ENCODE data around the gene XRCC5. TPM values are rescaled to one million over a fixed set of nuclear protein-coding genes. Genes with fewer than 3 reads are reported as not detected.

The XRCC5 gene
- total RNA-seq, 1 experiment from 2014 or later: 424 TPM

DNA sequence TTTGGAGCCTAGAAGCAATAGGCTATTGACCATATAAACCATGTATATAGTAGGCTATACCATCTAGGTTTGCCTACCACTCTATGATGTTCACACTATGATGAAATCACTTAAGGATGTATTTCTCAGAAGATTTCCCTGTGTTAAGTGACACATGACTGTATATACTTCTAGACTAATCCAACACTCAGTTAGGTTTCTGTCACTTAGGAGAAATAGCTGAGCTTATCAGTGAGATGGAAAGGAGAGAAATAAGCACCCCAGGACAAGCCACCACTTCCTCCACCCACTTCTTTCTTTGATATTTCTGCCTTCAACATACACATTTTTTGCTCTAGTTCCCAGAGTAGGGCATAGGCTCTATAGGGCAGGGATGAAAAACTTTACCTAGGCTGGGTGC lies 35.4 kb upstream of the XRCC5 start:
- H3K79me2 ChIP-seq (ENCODE audit: insufficient read depth, low read length): no peaks in the 10 kb centered on the region
- no peaks in the 10 kb centered on the region for H4K20me1 ChIP-seq (ENCODE audit: insufficient read depth)
- no peak overlapping the region for H2AFZ ChIP-seq (ENCODE audit: low read depth, low read length, poor library complexity, severe bottlenecking)
- TF ChIP-seq SRF (IDR thresholded peaks at IDR 0.05; ENCODE audit: low read depth): no peak
- no peak overlapping the region for H3K4me3 ChIP-seq (replicated peaks in 1 of 2; ENCODE audit: low read depth in 1 of 2, low read length in 2 of 2)
- H3K36me3 ChIP-seq (ENCODE audit: control insufficient read depth in 1 of 2, insufficient read depth in 2 of 2, low read length in 2 of 2): no peaks in the 10 kb centered on the region
- intact Hi-C loops (cut with micrococcal nuclease): no loop called here
- H3K4me1 ChIP-seq (ENCODE audit: control insufficient read depth in 1 of 2, insufficient read depth in 2 of 2, low read length in 2 of 2): peaks cover 0 to 5% of the 10 kb centered on the region in 2 experiments; a peak in 2 of 4 replicates
- no peaks in the 10 kb centered on the region for H3K27me3 ChIP-seq (ENCODE audit: insufficient read depth, low read length)
- ChIA-PET POLR2A (no interaction called here), CTCF (interaction anchor here (0.9 kb wide), 1 partner anchor 41 kb away, joined by 3 read pairs; no protein-coding TSS in a partner anchor), RAD21 (ENCODE audit: low non-redundant PET in 1 of 2, low total read pairs in 2 of 2, uncharacterized antibody in 2 of 2, unreplicated experiment in 2 of 2) (no interaction called here)
- no peaks in the 10 kb centered on the region for H3K9me2 ChIP-seq (ENCODE audit: insufficient read depth)
- DNase-seq (ENCODE audit: low read depth, low spot score): no peak
- H3K4me2 ChIP-seq (ENCODE audit: low read length): no peak overlapping the region
- ATAC-seq: no peak
- H3K9ac ChIP-seq (ENCODE audit: low read length): no peak overlapping the region
- no peaks in the 10 kb centered on the region for H3K9me3 ChIP-seq (ENCODE audit: control insufficient read depth in 1 of 2, insufficient read depth in 1 of 2, low read depth in 1 of 2, low read length in 2 of 2)
- BruUV-seq (replicated peaks): no TSS peak
- no peak overlapping the region for H3K27ac ChIP-seq (ENCODE audit: low read depth, low read length)

GRCh38 chr2:216074380-216074779 lies 34.8 kb upstream of the XRCC5 start:
- Histone ChIP-seq H3K4me2 (ENCODE audit: low read length) (0 out of 2 replicates have a peak overlapping the region, but pooled peaks have one; percentile 8), H3K27me3 (ENCODE audit: insufficient read depth, low read length) (no peaks in the 10 kb centered on the region), H3K9me3 (ENCODE audit: control insufficient read depth in 1 of 2, insufficient read depth in 1 of 2, low read depth in 1 of 2, low read length in 2 of 2) (no peaks in the 10 kb centered on the region), H3K9me2 (ENCODE audit: insufficient read depth) (no peaks in the 10 kb centered on the region), H3K36me3 (ENCODE audit: control insufficient read depth in 1 of 2, insufficient read depth in 2 of 2, low read length in 2 of 2) (no peaks in the 10 kb centered on the region), H4K20me1 (ENCODE audit: insufficient read depth) (no peaks in the 10 kb centered on the region), H3K9ac (ENCODE audit: low read length) (no peak overlapping the region), H3K4me1 (ENCODE audit: control insufficient read depth in 1 of 2, insufficient read depth in 2 of 2, low read length in 2 of 2) (peaks cover 0 to 5% of the 10 kb centered on the region in 2 experiments; a peak in 2 of 4 replicates), H3K27ac (ENCODE audit: low read depth, low read length) (no peak overlapping the region), H3K79me2 (ENCODE audit: insufficient read depth, low read length) (no peaks in the 10 kb centered on the region), H2AFZ (ENCODE audit: low read depth, low read length, poor library complexity, severe bottlenecking) (no peak overlapping the region), H3K4me3 (replicated peaks in 1 of 2; ENCODE audit: low read depth in 1 of 2, low read length in 2 of 2) (no peak overlapping the region)
- ChIA-PET RAD21 (ENCODE audit: low non-redundant PET in 1 of 2, low total read pairs in 2 of 2, uncharacterized antibody in 2 of 2, unreplicated experiment in 2 of 2) (no interaction called here), CTCF (interaction anchor here (0.9 kb wide), 1 partner anchor 40 kb away, joined by 3 read pairs; no protein-coding TSS in a partner anchor), POLR2A (no interaction called here)
- intact Hi-C loops (cut with micrococcal nuclease): no loop called here
- ATAC-seq (no peak), DNase-seq (ENCODE audit: low read depth, low spot score) (no peak)
- TF ChIP-seq SIN3A (IDR thresholded peaks at IDR 0.05; ENCODE audit: low read depth) (no peak), EZH2phosphoT487 (IDR thresholded peaks at IDR 0.05; ENCODE audit: borderline replicate concordance) (no peak), RAD21 (IDR thresholded peaks at IDR 0.05; ENCODE audit: low read depth) (no peak), CBX3 (IDR thresholded peaks at IDR 0.05; ENCODE audit: low read depth) (no peak), CTCF (IDR thresholded peaks at IDR 0.05 in 2 of 3, conservative IDR thresholded peaks at IDR 0.05 in 1 of 3; ENCODE audit: borderline replicate concordance in 1 of 3, insufficient read depth in 1 of 3, low read depth in 2 of 3, low read length in 2 of 3) (no peak), YY1 (IDR thresholded peaks at IDR 0.05; ENCODE audit: extremely low read depth, insufficient replicate concordance, low read depth, low read length) (no peak)
- BruUV-seq (replicated peaks): no TSS peak

Measured in HCT116 (cell line).